ENCODE results near the gene SLU7.

Gene SLU7

GRCh38 chr5:160369990-160370712 lies 48.7 kb downstream of the SLU7 start, which contains the start of gene C1QTNF2:
Gene C1QTNF2, minus strand, starts transcription at chr5:160370626. Its CDS starts 15,615 bp downstream, at chr5:160355011.
- Mint-ChIP-seq H3K9me3 (no peaks in the 10 kb centered on the region), H3K4me1 (peaks cover 7% of the 10 kb centered on the region), H3K27ac (no peak within 1 kb of the TSS), H3K4me3 (peak within 1 kb of the TSS; percentile 38 to 48), H3K27me3 (peaks cover 84% of the 10 kb centered on the region)
- DNase-seq (peak in 1 of 2 donors; percentile 6), ATAC-seq (peak; percentile 73)

- Mint-ChIP-seq H3K27me3 (peaks cover 76% of the 10 kb centered on the region), H3K4me3 (no peak overlapping the region), H3K4me1 (peaks cover 7% of the 10 kb centered on the region), H3K9me3 (no peaks in the 10 kb centered on the region), H3K27ac (no peak overlapping the region)
- DNase-seq (no peak), ATAC-seq (no peak)
These were observed 51.0 kb downstream of the SLU7 start for GRCh38 chr5:160367885-160368284.

GRCh38 chr5:160367261-160367660 lies 51.6 kb downstream of the SLU7 start:
- Mint-ChIP-seq H3K27ac (no peak overlapping the region), H3K4me3 (no peak overlapping the region), H3K4me1 (peaks cover 7% of the 10 kb centered on the region), H3K9me3 (no peaks in the 10 kb centered on the region), H3K27me3 (peaks cover 70% of the 10 kb centered on the region)
- ATAC-seq, result peak; percentile 44
- DNase-seq, result no peak

GRCh38 chr5:160366230-160366629 lies 52.7 kb downstream of the SLU7 start:
- Mint-ChIP-seq H3K27ac (no peak overlapping the region), H3K4me1 (peaks cover 7% of the 10 kb centered on the region), H3K9me3 (no peaks in the 10 kb centered on the region), H3K4me3 (no peak overlapping the region), H3K27me3 (peaks cover 60% of the 10 kb centered on the region)
- no peak for DNase-seq
- ATAC-seq, result no peak

GRCh38 chr5:160363660-160364395 lies 55.1 kb downstream of the SLU7 start:
- no peak overlapping the region for H3K27ac Mint-ChIP-seq
- H3K9me3 Mint-ChIP-seq, result no peaks in the 10 kb centered on the region
- no peak for ATAC-seq
- H3K4me3 Mint-ChIP-seq, result no peak overlapping the region
- DNase-seq, result no peak
- no peaks in the 10 kb centered on the region for H3K4me1 Mint-ChIP-seq
- peaks cover 36% of the 10 kb centered on the region for H3K27me3 Mint-ChIP-seq

- DNase-seq, result no peak
- Mint-ChIP-seq H3K27me3 (peaks cover 30% of the 10 kb centered on the region), H3K9me3 (no peaks in the 10 kb centered on the region), H3K4me1 (no peaks in the 10 kb centered on the region), H3K4me3 (no peak overlapping the region), H3K27ac (no peak overlapping the region)
- ATAC-seq, result no peak
These were observed 55.7 kb downstream of the SLU7 start for GRCh38 chr5:160363211-160363610.

GRCh38 chr5:160361624-160362228 lies 57.2 kb downstream of the SLU7 start:
- ATAC-seq (no peak), DNase-seq (no peak)
- Mint-ChIP-seq H3K27me3 (peaks cover 17% of the 10 kb centered on the region), H3K9me3 (no peaks in the 10 kb centered on the region), H3K27ac (peak overlapping the region in 1 of 2 donors; percentile 37), H3K4me1 (no peaks in the 10 kb centered on the region), H3K4me3 (no peak overlapping the region)

GRCh38 chr5:160360310-160360709 lies 58.6 kb downstream of the SLU7 start:
- no peak for ATAC-seq
- no peak overlapping the region for H3K27ac Mint-ChIP-seq
- H3K4me1 Mint-ChIP-seq, result no peaks in the 10 kb centered on the region
- no peak for DNase-seq
- H3K27me3 Mint-ChIP-seq, result peaks cover 16% of the 10 kb centered on the region
- H3K9me3 Mint-ChIP-seq, result no peaks in the 10 kb centered on the region
- H3K4me3 Mint-ChIP-seq, result no peak overlapping the region

- no peak overlapping the region for H3K4me3 Mint-ChIP-seq
- H3K27me3 Mint-ChIP-seq, result peaks cover 11% of the 10 kb centered on the region
- no peaks in the 10 kb centered on the region for H3K4me1 Mint-ChIP-seq
- no peak for DNase-seq
- H3K27ac Mint-ChIP-seq, result no peak overlapping the region
- no peak for ATAC-seq
- no peaks in the 10 kb centered on the region for H3K9me3 Mint-ChIP-seq
These were observed 59.1 kb downstream of the SLU7 start for GRCh38 chr5:160359816-160360215.

GRCh38 chr5:160359242-160359641 lies 59.6 kb downstream of the SLU7 start:
- Mint-ChIP-seq H3K4me1 (no peaks in the 10 kb centered on the region), H3K27me3 (peaks cover 9% of the 10 kb centered on the region)
- ATAC-seq, result no peak

GRCh38 chr5:160357861-160358411 lies 60.9 kb downstream of the SLU7 start:
- Mint-ChIP-seq H3K4me1 (no peaks in the 10 kb centered on the region), H3K4me3 (no peak overlapping the region), H3K27ac (no peak overlapping the region), H3K27me3 (no peaks in the 10 kb centered on the region), H3K9me3 (no peaks in the 10 kb centered on the region)
- ATAC-seq (no peak), DNase-seq (no peak)

More at GRCh38 chr5:160359242-160359641, 59.6 kb downstream of the SLU7 start:
- Mint-ChIP-seq H3K27ac (no peak overlapping the region), H3K9me3 (no peaks in the 10 kb centered on the region), H3K4me3 (no peak overlapping the region)
- no peak for DNase-seq

- ATAC-seq (no peak), DNase-seq (no peak)
- H3K4me3 Mint-ChIP-seq, result no peak overlapping the region
- H3K27me3 Mint-ChIP-seq, result no peaks in the 10 kb centered on the region
- H3K4me1 Mint-ChIP-seq, result no peaks in the 10 kb centered on the region
- H3K9me3 Mint-ChIP-seq, result no peaks in the 10 kb centered on the region
- no peak overlapping the region for H3K27ac Mint-ChIP-seq
These were observed 61.5 kb downstream of the SLU7 start for GRCh38 chr5:160357394-160357793.

GRCh38 chr5:160356550-160357347 lies 62.1 kb downstream of the SLU7 start:
- no peak for ATAC-seq
- no peaks in the 10 kb centered on the region for H3K9me3 Mint-ChIP-seq

GRCh38 chr5:160354666-160355065 lies 64.2 kb downstream of the SLU7 start:
- no peaks in the 10 kb centered on the region for H3K4me1 Mint-ChIP-seq
- DNase-seq (no peak), ATAC-seq (no peak)
- no peaks in the 10 kb centered on the region for H3K9me3 Mint-ChIP-seq
- H3K4me3 Mint-ChIP-seq, result no peak overlapping the region
- no peak overlapping the region for H3K27ac Mint-ChIP-seq
- no peaks in the 10 kb centered on the region for H3K27me3 Mint-ChIP-seq

More at GRCh38 chr5:160356550-160357347, 62.1 kb downstream of the SLU7 start:
- DNase-seq, result no peak
- Mint-ChIP-seq H3K4me3 (no peak overlapping the region), H3K4me1 (no peaks in the 10 kb centered on the region), H3K27ac (no peak overlapping the region), H3K27me3 (no peaks in the 10 kb centered on the region)

GRCh38 chr5:160353379-160353778 lies 65.5 kb downstream of the SLU7 start:
- Mint-ChIP-seq H3K4me3 (no peak overlapping the region), H3K9me3 (no peaks in the 10 kb centered on the region), H3K4me1 (no peaks in the 10 kb centered on the region), H3K27me3 (no peaks in the 10 kb centered on the region), H3K27ac (no peak overlapping the region)
- DNase-seq (no peak), ATAC-seq (no peak)
